NB4 (cell line): ENCODE data around the gene UGGT1.
A peak's percentile ranks its signal among the peaks of the same experiment; 100 is the strongest.

ENCODE experiments used
- DNase-seq: peaks from one replicate; pipeline ENCODE4 v3.0.0; 2010; ENCODE audit warnings: low read depth
- H3K4me3 ChIP-seq: one replicate; pipeline ENCODE4 v1.5.1; 2011; ENCODE audit warnings: mild to moderate bottlenecking, low read depth, low read length, moderate library complexity
- MYC ChIP-seq: IDR thresholded peaks from 2 replicates; pipeline ENCODE4 v1.6.1; 2011; ENCODE audit warnings: low read depth, low read length
- POLR2A ChIP-seq: IDR thresholded peaks from 2 replicates; pipeline ENCODE4 v1.6.1; 2011; ENCODE audit warnings: mild to moderate bottlenecking; ENCODE audit not compliant: insufficient read length; ENCODE audit errors: extremely low read depth
- TF ChIP-seq, protein P1 (sequence below): IDR thresholded peaks from 2 replicates; pipeline ENCODE4 v1.6.1; 2011; ENCODE audit warnings: low read depth, low read length
- TF ChIP-seq, protein P2 (sequence below): IDR thresholded peaks from one replicate; pipeline ENCODE4 v1.5.1; 2012; ENCODE audit warnings: low read depth, low read length

UGGT1 gene, protein sequence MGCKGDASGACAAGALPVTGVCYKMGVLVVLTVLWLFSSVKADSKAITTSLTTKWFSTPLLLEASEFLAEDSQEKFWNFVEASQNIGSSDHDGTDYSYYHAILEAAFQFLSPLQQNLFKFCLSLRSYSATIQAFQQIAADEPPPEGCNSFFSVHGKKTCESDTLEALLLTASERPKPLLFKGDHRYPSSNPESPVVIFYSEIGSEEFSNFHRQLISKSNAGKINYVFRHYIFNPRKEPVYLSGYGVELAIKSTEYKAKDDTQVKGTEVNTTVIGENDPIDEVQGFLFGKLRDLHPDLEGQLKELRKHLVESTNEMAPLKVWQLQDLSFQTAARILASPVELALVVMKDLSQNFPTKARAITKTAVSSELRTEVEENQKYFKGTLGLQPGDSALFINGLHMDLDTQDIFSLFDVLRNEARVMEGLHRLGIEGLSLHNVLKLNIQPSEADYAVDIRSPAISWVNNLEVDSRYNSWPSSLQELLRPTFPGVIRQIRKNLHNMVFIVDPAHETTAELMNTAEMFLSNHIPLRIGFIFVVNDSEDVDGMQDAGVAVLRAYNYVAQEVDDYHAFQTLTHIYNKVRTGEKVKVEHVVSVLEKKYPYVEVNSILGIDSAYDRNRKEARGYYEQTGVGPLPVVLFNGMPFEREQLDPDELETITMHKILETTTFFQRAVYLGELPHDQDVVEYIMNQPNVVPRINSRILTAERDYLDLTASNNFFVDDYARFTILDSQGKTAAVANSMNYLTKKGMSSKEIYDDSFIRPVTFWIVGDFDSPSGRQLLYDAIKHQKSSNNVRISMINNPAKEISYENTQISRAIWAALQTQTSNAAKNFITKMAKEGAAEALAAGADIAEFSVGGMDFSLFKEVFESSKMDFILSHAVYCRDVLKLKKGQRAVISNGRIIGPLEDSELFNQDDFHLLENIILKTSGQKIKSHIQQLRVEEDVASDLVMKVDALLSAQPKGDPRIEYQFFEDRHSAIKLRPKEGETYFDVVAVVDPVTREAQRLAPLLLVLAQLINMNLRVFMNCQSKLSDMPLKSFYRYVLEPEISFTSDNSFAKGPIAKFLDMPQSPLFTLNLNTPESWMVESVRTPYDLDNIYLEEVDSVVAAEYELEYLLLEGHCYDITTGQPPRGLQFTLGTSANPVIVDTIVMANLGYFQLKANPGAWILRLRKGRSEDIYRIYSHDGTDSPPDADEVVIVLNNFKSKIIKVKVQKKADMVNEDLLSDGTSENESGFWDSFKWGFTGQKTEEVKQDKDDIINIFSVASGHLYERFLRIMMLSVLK (N-terminal part only)

DNA sequence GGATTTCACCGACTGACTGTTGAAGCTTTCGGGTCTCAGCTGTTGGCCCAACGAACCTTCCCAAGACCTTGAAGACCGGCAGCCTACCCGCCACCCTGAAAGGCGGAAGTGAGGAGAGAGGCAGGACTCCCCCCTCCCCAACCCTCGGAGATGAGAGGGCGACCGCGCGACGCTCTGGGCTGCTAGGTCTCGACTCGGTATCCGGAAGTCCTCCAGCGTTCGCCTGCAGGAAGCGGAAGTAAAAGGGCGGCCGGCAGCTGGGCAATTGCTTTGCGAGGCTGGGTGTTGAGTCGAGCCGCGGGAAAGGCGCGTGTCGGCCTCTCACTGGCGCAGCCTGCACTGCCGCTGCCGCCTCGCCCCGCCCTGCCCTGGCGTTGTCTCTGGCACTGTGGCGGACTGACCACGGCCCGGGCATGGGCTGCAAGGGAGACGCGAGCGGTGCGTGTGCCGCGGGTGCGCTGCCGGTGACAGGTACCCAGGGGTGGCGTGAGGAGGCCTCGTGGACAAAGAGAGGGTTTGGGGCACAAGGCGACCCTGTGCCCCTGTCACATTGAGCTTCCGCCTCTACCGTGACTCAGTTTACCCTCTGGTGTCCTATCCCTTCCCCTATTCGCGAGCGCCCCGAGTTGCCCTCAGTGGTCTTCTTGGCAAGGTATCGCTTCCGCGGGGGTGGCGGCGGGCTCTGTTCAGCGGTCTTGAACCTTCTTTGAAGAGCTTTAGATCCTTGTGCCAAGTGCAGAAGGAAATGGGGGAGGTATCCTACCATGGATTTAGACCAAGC, at the start of gene UGGT1:
Gene UGGT1 (plus strand): TSS at position 256 of the 781 bp plus-strand sequence. CDS start 158 bp downstream, at position 414.
- TF ChIP-seq, protein P1, sequence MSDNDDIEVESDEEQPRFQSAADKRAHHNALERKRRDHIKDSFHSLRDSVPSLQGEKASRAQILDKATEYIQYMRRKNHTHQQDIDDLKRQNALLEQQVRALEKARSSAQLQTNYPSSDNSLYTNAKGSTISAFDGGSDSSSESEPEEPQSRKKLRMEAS: peak; percentile 73; the same call in 1 of the 2 replicates
- TF ChIP-seq, protein P2, sequence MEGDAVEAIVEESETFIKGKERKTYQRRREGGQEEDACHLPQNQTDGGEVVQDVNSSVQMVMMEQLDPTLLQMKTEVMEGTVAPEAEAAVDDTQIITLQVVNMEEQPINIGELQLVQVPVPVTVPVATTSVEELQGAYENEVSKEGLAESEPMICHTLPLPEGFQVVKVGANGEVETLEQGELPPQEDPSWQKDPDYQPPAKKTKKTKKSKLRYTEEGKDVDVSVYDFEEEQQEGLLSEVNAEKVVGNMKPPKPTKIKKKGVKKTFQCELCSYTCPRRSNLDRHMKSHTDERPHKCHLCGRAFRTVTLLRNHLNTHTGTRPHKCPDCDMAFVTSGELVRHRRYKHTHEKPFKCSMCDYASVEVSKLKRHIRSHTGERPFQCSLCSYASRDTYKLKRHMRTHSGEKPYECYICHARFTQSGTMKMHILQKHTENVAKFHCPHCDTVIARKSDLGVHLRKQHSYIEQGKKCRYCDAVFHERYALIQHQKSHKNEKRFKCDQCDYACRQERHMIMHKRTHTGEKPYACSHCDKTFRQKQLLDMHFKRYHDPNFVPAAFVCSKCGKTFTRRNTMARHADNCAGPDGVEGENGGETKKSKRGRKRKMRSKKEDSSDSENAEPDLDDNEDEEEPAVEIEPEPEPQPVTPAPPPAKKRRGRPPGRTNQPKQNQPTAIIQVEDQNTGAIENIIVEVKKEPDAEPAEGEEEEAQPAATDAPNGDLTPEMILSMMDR: no peak
- TF ChIP-seq POLR2A (peak; percentile 83), MYC (peak; percentile 78)
- peak within 1 kb of the TSS; percentile 82 for H3K4me3 ChIP-seq
- DNase-seq: peak; percentile 99

DNA sequence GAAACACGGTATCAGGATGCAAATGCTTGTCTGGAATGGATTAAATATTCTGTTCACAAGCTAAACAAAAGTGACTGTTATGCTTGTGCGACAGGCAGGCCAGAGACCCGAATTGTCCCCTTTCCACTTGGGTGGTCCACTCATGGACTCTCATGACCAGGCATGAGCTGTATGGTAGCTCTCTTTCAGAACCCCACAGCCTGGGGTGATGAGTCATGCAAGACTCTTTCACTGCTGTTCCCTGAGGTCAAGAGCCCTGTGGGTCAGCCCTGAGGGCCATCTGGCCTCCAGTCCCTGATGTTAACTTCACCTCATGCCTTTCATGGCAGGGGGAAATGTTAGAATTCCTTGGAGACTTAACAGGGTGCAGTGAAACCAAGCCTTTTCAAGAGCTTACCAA, 49.4 kb upstream of the UGGT1 start:
- H3K4me3 ChIP-seq: no peak overlapping the region
- no peak for DNase-seq
- TF ChIP-seq, protein P1: no peak
- TF ChIP-seq MYC (no peak), POLR2A (no peak)
- TF ChIP-seq, protein P2: no peak

DNA sequence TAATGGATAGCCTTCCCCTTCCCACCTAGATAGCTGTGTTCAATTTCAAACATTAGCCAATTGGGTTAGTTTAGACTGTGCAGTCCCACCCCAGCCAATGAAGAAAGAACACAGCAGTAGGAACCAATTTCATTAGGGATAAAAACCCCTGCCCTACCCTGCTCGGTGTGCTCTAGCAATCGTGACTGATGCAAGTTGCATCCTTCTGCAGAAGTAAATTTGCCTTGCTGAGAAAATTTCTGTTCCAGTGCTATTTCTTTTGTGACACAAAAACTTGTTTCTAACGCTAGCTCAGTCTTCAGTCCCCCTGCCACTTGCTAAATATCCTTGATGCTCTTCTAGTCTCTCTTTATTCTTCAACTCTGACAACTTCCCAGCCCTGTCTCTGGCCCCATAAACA, 48.0 kb upstream of the UGGT1 start:
- DNase-seq: no peak
- H3K4me3 ChIP-seq: no peak overlapping the region
- TF ChIP-seq MYC: no peak
- TF ChIP-seq POLR2A: no peak
- TF ChIP-seq, protein P1: no peak
- TF ChIP-seq, protein P2: no peak

DNA sequence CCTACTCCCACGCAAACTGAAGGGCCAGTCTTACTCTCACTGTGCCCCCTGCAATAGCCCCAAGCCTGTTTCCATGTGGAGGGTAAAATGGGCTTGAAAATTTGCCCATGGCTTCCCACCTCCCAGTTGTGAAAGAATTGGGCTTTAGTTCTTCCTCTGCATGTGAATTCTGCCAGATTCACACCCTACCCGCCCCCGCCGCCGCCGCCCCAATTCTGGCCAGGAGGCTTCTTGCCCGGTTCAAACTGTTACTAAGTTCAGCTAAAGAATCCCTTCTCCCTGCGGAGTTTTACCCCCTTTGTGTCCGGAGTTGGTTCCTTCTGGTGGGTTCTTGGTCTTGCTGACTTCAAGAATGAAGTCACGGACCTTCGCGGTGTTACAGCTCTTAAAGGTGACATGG, 37.7 kb upstream of the UGGT1 start:
- DNase-seq: no peak
- no peak for TF ChIP-seq POLR2A
- no peak overlapping the region for H3K4me3 ChIP-seq

DNA sequence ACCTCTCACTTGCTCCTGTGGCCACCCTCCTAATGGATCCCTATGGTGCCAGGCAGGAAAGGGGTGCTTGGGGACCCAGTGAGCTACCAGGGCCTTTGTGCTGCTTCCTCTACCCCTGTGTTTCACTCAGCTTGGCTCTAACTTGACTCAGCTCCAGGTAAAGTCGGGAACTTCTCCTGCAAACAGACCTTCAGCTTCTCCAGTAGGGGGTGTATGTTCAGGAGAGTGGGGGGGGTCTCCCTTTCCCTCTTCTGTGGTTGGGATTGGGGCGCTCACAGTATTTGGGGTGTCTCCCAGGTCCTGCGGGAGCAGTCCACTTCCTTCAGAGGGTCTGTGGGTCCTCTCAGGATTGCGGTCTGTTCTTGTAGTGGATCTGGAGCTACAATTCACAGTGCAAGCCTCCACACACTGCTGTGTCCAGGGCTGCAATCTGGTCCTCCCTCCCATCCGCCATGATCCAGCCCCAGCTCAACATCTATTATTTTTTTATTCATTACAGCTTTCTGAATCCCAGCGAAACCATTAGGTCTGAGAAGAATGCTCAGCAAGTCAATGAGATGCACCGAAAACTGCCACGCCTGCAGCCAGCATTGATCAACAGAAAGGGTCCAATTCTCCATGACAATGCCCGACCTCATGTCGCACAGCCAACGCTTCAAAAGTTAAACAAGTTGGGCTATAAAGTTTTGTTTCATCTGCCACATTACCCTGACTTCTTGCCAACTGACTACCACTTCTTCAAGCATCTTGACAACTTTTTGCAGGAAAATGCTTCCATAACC, 36.7 kb upstream of the UGGT1 start:
- TF ChIP-seq, protein P2: peak; percentile 8
- TF ChIP-seq, protein P1: no peak
- no peak for TF ChIP-seq POLR2A
- no peak overlapping the region for H3K4me3 ChIP-seq
- no peak for DNase-seq
